WI38 (cell line): ENCODE measurements around the gene SFTPA1.
"Not testable (repeated sequence)": the region's sequence is repeated elsewhere in the genome, so short reads cannot be mapped to it uniquely, and the experiment has no call there.

Experiments used
- H3K4me3 ChIP-seq: 2 replicates; pipeline ENCODE4 v1.5.1; 2011; ENCODE audit warnings: low read depth, mild to moderate bottlenecking, control low read depth, low read length
- TF ChIP-seq, protein P1 (sequence below): IDR thresholded peaks from 2 replicates; pipeline ENCODE4 v1.5.1; 2012; ENCODE audit warnings: low read depth, mild to moderate bottlenecking, control low read depth, low read length

Gene SFTPA1

DNA sequence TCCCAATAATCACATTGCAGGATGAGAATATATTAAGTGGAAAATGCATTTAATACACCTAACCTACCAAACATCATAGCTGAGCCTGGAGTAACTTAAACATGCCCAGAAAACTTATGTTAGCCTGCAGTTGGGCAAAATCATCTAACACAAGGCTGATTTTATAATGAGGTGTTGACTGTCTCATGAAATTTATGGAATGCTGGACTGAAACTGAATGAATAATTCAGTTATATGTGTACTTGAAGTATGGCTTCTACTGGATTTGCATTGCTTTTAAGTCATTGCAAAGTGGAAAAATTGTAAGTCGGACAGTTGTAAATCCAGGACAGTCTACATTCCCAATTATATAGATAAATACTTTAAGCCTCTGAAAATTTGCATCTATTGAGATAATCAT, 5.4 kb downstream of the SFTPA1 start:
- TF ChIP-seq, protein P1, sequence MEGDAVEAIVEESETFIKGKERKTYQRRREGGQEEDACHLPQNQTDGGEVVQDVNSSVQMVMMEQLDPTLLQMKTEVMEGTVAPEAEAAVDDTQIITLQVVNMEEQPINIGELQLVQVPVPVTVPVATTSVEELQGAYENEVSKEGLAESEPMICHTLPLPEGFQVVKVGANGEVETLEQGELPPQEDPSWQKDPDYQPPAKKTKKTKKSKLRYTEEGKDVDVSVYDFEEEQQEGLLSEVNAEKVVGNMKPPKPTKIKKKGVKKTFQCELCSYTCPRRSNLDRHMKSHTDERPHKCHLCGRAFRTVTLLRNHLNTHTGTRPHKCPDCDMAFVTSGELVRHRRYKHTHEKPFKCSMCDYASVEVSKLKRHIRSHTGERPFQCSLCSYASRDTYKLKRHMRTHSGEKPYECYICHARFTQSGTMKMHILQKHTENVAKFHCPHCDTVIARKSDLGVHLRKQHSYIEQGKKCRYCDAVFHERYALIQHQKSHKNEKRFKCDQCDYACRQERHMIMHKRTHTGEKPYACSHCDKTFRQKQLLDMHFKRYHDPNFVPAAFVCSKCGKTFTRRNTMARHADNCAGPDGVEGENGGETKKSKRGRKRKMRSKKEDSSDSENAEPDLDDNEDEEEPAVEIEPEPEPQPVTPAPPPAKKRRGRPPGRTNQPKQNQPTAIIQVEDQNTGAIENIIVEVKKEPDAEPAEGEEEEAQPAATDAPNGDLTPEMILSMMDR = no peak
- H3K4me3 ChIP-seq = no peak overlapping the region

DNA sequence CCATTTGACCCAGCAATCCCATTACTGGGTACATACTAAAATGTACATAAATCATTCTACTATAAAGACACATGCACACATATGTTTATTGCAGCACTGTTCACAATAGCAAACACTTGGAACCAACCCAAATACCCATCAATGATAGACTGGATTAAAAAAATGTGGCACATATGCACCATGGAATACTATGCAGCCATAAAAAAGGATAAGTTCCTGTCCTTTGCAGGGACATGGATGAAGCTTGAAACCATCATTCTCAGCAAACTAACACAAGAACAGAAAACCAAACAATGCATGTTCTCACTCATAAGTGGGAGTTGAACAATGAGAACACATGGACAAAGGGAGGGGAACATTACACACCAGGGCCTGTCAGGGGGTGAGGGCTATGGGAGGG, 12.9 kb downstream of the SFTPA1 start:
- H3K4me3 ChIP-seq = not testable (repeated sequence)

DNA sequence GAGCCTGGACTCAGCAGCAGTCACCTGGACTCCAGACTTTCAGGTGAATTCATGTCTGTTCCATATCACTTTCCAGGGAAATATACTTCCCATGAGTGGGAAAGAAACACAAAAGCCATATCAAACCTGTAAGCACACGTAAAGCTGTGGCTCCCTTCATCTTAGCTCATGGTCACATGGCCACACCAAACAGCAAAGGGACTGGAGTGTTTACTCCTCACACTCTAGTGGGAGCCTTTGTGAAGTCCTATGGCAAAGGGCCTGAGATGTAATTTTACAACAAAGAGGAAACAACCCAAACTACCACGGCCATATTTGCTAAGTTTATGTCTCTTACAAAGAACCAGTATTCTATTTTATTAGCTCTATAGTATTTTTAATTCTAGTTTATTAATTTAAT, 16.3 kb downstream of the SFTPA1 start:
- TF ChIP-seq, protein P1 = no peak
- no peak overlapping the region for H3K4me3 ChIP-seq

DNA sequence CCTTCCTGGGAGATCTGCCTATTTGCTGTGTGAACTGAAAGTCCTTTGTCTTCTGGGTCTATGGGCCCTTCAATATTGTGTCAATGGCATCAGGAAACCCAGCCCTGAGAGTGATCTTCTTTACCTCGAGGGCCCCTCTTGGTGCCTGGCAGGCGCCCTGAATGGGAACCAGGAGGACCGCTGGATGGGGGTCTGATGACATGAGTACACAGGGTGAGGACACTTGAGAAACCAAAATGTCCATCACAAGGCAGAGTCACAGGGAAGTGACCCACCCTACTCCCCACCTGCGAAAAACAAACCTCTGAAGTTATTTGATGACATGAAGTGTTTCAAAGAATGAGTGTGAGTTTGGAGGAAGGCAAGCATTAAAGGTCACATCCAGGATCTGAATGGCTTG, 17.3 kb downstream of the SFTPA1 start:
- no peak overlapping the region for H3K4me3 ChIP-seq
- TF ChIP-seq, protein P1 = no peak

DNA sequence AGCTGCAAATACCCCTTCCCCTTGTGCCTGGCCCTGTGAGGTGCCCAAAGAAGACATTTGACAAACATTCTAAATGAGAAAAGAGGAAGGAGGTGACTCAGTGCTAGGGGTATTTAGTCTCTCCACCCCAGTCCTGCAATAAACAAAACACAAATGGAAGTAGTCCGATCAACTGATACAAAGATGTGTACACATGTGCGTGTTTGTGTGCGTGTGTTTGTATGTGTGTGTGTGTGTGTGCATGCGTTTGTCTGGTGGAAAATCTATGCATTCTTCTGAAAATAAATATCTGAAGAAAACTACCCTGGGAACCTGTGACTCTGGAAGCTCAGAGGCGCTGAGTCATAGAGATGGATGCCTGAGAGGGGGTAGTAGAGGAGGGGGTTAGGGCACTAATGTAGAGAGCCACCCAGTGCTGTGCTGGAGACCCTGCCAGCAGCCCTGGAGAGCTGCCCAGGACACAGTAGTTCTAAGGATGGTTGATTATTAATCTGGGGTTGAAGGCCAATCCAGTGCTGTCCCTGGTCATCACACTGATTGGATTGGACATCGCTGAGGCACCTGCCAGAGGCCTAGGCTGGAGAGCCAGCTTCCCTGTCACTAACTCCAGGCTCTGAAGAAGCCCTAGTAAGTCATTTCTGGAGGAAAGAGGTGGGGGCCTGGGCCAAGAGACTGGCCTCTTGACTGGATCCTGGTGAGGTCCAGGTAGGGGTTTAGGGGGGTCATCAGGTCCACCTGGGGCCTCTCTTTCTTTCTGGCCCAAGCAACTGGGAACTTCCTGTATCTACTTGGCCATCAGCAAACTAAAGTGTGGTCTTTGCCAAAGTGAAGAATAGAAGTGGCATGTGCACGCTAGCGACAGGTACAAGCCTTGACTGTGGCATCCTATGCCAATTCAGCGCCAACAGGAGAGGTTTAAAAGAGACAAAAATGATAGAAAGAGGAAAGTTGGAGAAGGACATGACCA, 18.5 kb downstream of the SFTPA1 start:
- H3K4me3 ChIP-seq = no peak overlapping the region
- TF ChIP-seq, protein P1 = no peak

DNA sequence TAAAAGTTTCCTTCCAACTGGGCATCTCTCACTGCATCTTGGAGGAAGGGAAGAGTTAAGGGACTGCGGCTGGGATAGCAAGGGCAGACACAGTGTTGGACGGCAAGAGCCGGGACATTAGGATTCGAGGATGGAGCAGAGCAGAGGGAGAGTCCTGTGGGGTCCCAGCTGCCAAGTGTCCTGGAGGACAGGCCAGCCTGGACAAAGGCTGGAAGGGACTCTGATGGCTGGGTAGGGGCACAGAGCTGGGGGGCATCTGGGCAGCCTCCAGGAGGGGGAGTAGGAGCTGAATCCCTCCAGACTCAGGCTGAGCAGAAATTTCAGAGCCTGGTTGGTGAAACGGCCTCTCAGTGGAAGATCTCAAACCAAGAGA, 19.2 kb downstream of the SFTPA1 start:
- H3K4me3 ChIP-seq = no peak overlapping the region
- TF ChIP-seq, protein P1 = no peak

DNA sequence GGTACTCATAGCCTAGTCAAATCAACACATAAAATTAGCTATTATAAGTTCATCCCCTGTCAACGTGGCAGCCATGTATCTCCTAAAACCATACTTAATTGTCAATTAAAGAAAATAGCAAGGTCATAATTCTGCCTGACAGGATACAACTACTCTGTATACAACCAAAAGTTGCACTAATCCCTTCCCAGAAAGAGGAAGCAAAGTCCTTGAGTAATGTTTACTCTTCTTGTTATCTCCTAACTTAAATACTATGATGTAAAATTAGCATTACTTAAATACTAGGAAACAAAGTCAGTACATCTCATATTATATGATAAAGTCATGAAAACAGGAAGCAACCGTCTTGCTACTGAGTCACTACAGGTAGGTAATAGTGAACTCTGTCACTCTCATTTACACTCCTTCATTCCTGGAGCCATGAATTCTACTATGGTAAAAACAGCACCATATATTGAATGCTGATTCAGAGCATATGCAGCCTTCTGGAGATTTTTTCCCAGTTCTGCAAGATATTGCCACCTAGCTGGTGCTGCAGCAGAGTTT, 26.0 kb downstream of the SFTPA1 start:
- not testable (repeated sequence) for H3K4me3 ChIP-seq

DNA sequence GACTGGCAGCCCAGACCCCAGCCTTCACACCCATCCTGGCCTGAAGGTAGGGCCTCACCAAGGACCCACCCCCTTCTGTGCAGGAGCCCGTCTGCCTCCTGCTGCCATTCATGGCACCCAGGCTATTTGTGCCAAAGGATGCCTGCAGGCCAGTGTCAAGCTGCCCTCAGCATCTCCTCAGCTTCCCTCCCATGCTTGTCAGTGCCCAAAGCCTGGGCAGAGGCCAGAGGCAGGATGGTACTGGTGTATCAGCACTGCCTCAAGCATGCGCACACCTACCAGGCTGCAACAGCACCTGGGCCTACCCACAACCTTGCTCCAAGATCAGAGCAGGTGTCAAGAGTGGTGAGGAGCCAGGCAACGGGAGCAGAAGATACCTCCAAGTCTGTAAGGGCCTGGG, 27.6 kb downstream of the SFTPA1 start:
- TF ChIP-seq, protein P1 = no peak
- H3K4me3 ChIP-seq = no peak overlapping the region

DNA sequence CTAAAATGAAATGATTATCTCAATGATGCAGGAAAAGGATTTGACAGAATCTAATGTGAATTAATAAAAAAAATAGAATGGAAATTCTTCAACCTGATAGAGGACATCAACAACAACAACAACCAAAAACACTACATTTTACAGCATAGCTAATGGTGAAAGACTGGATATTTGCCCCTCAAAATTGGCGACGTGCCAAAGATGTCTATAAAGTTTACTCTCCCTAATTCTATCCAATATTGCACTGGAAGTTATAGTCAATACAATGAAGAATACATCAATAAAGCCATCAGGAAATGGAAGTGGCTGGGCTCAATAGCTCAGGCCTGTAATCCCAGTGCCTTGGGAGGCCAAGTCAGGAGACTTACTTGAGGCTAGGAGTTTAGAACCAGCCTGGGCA, 42.0 kb downstream of the SFTPA1 start:
- not testable (repeated sequence) for H3K4me3 ChIP-seq

DNA sequence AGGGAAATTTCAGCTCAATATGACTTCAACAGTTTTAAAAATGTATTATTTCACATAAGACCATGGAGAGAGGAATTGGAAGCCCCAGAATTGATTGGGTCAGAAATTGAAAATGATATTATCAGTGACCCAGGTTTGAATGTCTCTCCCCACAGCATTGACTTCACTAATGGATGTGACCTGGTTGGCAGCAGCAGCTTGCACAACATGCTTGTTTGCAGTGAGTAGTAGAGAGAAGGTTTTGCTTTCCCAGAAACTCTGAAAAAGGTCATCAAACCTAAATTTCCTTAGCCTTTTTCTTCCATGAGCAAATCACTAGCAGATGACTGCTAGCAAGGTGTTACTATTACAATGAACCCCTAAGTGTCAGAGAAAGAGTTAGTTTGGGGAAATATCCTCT, 52.5 kb downstream of the SFTPA1 start:
- H3K4me3 ChIP-seq = not testable (repeated sequence)

DNA sequence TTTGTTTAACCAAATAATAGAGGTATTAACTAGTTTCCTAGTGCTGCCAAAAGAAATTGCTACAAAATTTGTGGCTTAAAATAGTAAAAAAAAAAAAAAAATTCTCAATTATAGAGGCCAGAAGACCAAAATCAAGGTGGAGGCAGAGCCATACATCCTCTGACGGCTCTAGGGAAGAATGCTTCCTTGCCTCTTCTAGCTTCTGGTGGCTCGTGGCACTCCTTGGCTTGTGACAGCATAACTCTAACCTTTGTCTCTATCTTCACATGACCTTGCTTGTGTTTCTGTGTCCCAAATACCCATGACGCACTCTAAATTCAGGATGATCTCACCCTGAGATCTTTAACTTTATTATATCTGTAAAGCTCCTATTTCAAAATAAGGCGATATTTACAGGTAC, 53.9 kb downstream of the SFTPA1 start:
- not testable (repeated sequence) for H3K4me3 ChIP-seq
